ENCODE data around the gene APBA2.

The APBA2 gene

GRCh38 chr15:28979208-28979841 lies 93.6 kb downstream of the APBA2 start:
- no peak for DNase-seq (ENCODE audit: low read depth)
- no peak for TF ChIP-seq CTCF (IDR thresholded peaks at IDR 0.05; ENCODE audit: low read length, missing control alignments)
- no peak overlapping the region for H3K4me3 ChIP-seq (replicated peaks; ENCODE audit: low read depth, low read length)

DNA sequence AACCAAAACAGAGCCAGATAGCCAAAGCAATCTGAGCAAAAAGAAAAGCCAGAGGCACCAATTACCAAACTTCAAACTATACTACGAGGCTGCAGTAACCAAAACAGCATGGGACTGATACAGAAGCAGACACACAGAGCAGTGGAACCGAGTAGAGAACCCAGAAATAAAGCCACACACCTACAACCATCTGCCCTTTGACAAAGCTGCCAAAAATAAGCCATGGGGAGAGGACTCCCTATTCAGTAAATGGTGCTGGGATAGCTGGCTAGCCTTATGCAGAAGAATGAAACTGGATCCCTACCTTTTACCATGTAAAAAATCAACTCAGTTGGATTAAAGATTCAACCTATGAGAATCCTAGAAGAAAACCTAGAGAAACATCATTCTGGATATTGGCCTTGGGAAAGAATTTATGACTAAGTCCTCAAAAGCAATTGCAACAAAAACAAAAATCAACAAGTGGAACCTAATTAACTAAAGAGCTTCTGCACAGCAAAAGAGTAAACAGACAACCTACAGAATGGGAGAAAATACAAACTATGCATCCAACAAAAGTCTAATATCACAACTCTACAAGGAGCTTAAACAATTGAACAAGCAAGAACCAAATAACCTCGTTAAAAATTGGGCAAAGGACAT lies 95.1 kb downstream of the APBA2 start:
- TF ChIP-seq CTCF (IDR thresholded peaks at IDR 0.05; ENCODE audit: low read length, missing control alignments): no peak
- no peak overlapping the region for H3K4me3 ChIP-seq (replicated peaks; ENCODE audit: low read depth, low read length)
- DNase-seq (ENCODE audit: low read depth): no peak

- DNase-seq (ENCODE audit: low read depth): no peak
- no peak overlapping the region for H3K4me3 ChIP-seq (replicated peaks; ENCODE audit: low read depth, low read length)
- TF ChIP-seq CTCF (IDR thresholded peaks at IDR 0.05; ENCODE audit: low read length, missing control alignments): no peak
Observed at GRCh38 chr15:28981351-28981720, 95.6 kb downstream of the APBA2 start.

GRCh38 chr15:28981921-28982320 lies 96.1 kb downstream of the APBA2 start:
- H3K4me3 ChIP-seq (replicated peaks; ENCODE audit: low read depth, low read length): no peak overlapping the region
- no peak for TF ChIP-seq CTCF (IDR thresholded peaks at IDR 0.05; ENCODE audit: low read length, missing control alignments)
- no peak for DNase-seq (ENCODE audit: low read depth)

GRCh38 chr15:28982886-28983285 lies 97.1 kb downstream of the APBA2 start:
- no peak for TF ChIP-seq CTCF (IDR thresholded peaks at IDR 0.05; ENCODE audit: low read length, missing control alignments)
- H3K4me3 ChIP-seq (replicated peaks; ENCODE audit: low read depth, low read length): no peak overlapping the region
- DNase-seq (ENCODE audit: low read depth): no peak

GRCh38 chr15:28983432-28984311 lies 97.9 kb downstream of the APBA2 start:
- no peak for DNase-seq (ENCODE audit: low read depth)
- no peak for TF ChIP-seq CTCF (IDR thresholded peaks at IDR 0.05; ENCODE audit: low read length, missing control alignments)
- no peak overlapping the region for H3K4me3 ChIP-seq (replicated peaks; ENCODE audit: low read depth, low read length)
